ENCODE data around the gene CBLC. TPM values are rescaled to one million over a fixed set of nuclear protein-coding genes. Genes with fewer than 3 reads are reported as not detected.

CBLC gene
- total and polyA plus RNA-seq, 2 of the 4 experiments (the other 2 are of a cell fraction), result not detected

DNA sequence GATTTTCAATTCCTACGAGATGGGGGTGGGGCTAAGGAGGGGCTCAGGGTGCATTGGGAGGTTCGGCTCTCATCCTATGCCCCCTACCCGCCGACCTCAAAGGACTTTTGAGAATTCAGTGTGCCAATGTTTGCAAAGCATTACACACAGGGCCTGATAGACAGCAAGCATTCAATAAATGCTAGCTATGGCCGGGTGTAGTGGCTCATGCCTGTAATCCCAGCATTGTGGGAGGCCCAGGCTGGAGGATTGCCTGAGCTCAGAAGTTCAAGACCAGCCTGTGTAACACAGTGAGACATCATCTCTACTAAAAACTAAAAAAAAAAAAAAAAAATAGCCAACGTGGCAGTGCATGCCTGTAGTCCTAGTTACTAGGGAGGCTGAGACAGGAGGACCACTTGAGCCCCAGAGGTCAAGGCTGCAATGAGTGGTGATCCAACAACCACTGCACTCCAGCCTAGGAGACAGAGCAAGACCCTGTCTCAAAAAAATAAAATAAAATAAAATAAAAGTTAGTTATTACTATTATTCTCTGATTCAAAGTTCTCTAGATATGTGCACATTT is 1.9 kb upstream of the CBLC start:
- peak overlapping the region; percentile 94 for H2AK5ac ChIP-seq (ENCODE audit: low read depth, low read length)
- no peak for ATAC-seq (ENCODE audit: low read depth)
- H4K91ac ChIP-seq (ENCODE audit: insufficient read depth, low read depth, low read length), result peak overlapping the region; percentile 90
- ChIA-PET POLR2A (ENCODE audit: unreplicated experiment) (no interaction called here), CTCF (no interaction called here)
- H3K27ac ChIP-seq (ENCODE audit: insufficient read depth, low read length), result peak overlapping the region; percentile 36
- H3K18ac ChIP-seq (ENCODE audit: low read depth, low read length), result peak overlapping the region; percentile 75; the same call in 1 of the 2 replicates
- H3K4me2 ChIP-seq (ENCODE audit: low read depth, low read length), result no peak overlapping the region
- TF ChIP-seq, protein P1, sequence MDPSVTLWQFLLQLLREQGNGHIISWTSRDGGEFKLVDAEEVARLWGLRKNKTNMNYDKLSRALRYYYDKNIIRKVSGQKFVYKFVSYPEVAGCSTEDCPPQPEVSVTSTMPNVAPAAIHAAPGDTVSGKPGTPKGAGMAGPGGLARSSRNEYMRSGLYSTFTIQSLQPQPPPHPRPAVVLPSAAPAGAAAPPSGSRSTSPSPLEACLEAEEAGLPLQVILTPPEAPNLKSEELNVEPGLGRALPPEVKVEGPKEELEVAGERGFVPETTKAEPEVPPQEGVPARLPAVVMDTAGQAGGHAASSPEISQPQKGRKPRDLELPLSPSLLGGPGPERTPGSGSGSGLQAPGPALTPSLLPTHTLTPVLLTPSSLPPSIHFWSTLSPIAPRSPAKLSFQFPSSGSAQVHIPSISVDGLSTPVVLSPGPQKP (IDR thresholded peaks at IDR 0.05; ENCODE audit: borderline replicate concordance, low read depth, low read length), result no peak
- TF ChIP-seq, protein P2, sequence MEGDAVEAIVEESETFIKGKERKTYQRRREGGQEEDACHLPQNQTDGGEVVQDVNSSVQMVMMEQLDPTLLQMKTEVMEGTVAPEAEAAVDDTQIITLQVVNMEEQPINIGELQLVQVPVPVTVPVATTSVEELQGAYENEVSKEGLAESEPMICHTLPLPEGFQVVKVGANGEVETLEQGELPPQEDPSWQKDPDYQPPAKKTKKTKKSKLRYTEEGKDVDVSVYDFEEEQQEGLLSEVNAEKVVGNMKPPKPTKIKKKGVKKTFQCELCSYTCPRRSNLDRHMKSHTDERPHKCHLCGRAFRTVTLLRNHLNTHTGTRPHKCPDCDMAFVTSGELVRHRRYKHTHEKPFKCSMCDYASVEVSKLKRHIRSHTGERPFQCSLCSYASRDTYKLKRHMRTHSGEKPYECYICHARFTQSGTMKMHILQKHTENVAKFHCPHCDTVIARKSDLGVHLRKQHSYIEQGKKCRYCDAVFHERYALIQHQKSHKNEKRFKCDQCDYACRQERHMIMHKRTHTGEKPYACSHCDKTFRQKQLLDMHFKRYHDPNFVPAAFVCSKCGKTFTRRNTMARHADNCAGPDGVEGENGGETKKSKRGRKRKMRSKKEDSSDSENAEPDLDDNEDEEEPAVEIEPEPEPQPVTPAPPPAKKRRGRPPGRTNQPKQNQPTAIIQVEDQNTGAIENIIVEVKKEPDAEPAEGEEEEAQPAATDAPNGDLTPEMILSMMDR (conservative IDR thresholded peaks at IDR 0.05; ENCODE audit: low read depth, low read length), result no peak
- TF ChIP-seq CEBPB (IDR thresholded peaks at IDR 0.05; ENCODE audit: low read depth, low read length) (no peak), FOS (IDR thresholded peaks at IDR 0.05; ENCODE audit: low read depth, low read length) (no peak), NFE2L2 (IDR thresholded peaks at IDR 0.05; ENCODE audit: low read depth, low read length) (no peak), CHD1 (IDR thresholded peaks at IDR 0.05; ENCODE audit: low read depth, low read length) (no peak), SMC3 (IDR thresholded peaks at IDR 0.05; ENCODE audit: low read depth, low read length) (no peak), BHLHE40 (IDR thresholded peaks at IDR 0.05; ENCODE audit: low read depth, low read length) (no peak), RFX5 (IDR thresholded peaks at IDR 0.05; ENCODE audit: low read depth, low read length) (no peak), RCOR1 (IDR thresholded peaks at IDR 0.05; ENCODE audit: insufficient replicate concordance, low read length) (no peak), RAD21 (IDR thresholded peaks at IDR 0.05; ENCODE audit: low read length) (no peak), POLR2A (IDR thresholded peaks at IDR 0.05; ENCODE audit: low read depth, low read length) (no peak), MAZ (IDR thresholded peaks at IDR 0.05; ENCODE audit: borderline replicate concordance, low read depth, low read length) (no peak), MXI1 (IDR thresholded peaks at IDR 0.05; ENCODE audit: borderline replicate concordance, low read depth, low read length) (no peak), MAFK (IDR thresholded peaks at IDR 0.05; ENCODE audit: low read depth, low read length) (no peak)
- TF ChIP-seq, protein P3, sequence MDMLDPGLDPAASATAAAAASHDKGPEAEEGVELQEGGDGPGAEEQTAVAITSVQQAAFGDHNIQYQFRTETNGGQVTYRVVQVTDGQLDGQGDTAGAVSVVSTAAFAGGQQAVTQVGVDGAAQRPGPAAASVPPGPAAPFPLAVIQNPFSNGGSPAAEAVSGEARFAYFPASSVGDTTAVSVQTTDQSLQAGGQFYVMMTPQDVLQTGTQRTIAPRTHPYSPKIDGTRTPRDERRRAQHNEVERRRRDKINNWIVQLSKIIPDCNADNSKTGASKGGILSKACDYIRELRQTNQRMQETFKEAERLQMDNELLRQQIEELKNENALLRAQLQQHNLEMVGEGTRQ (IDR thresholded peaks at IDR 0.05; ENCODE audit: low read depth, low read length), result no peak
- peak overlapping the region; percentile 66; the same call in 1 of the 2 replicates for H4K5ac ChIP-seq (ENCODE audit: low read depth, low read length)
- WGBS, 2 experiments (ENCODE audit: extremely low coverage in 2 of 2, insufficient read length in 1 of 2), result 96% methylated on average over 3 of the region's 6 CpGs; no CpG with 5 or more reads in 1 of the 2 experiments
- H3K9me3 ChIP-seq (ENCODE audit: control insufficient read depth, insufficient read depth, low read length), result no peaks in the 10 kb centered on the region
- 0 out of 2 replicates have a peak overlapping the region, but pooled peaks have one; percentile 8 for H3K23ac ChIP-seq (ENCODE audit: low read depth, low read length)
- no peaks in the 10 kb centered on the region for H3K36me3 ChIP-seq (ENCODE audit: control insufficient read depth, insufficient read depth, low read length)
- peaks cover 12% of the 10 kb centered on the region for H3K4me1 ChIP-seq (ENCODE audit: control insufficient read depth, insufficient read depth, low read length)
- H3K14ac ChIP-seq (replicated peaks; ENCODE audit: low read depth, low read length), result peak overlapping the region; percentile 90
- H2AK9ac ChIP-seq (replicated peaks; ENCODE audit: low read depth, low read length, poor library complexity), result peak overlapping the region; percentile 50
- intact Hi-C loops (cut with micrococcal nuclease) (no loop called here), in situ Hi-C loops (cut with MboI; ENCODE audit: low sequenced_read_pairs) (loop anchor here (25.0 kb wide), 1 partner anchor 213 kb away; no protein-coding TSS in a partner anchor), dilution Hi-C loops (cut with HindIII; ENCODE audit: low sequenced_read_pairs, unreplicated experiment) (no loop called here)
- peak overlapping the region; percentile 71 for H2BK5ac ChIP-seq (ENCODE audit: low read depth, low read length, poor library complexity, severe bottlenecking)
- H3K56ac ChIP-seq (ENCODE audit: extremely low read depth, insufficient read depth, low read length), result no peak overlapping the region
- peak overlapping the region; percentile 61 for H2AFZ ChIP-seq (replicated peaks; ENCODE audit: low read length, poor library complexity)
- no peaks in the 10 kb centered on the region; a peak in 1 of 4 replicates for H3K79me1 ChIP-seq (ENCODE audit: low read depth in 1 of 2, low read length in 2 of 2)
- no peak for DNase-seq
- H3K4me3 ChIP-seq (ENCODE audit: insufficient read depth, low read depth, low read length), result no peak overlapping the region
- H4K20me1 ChIP-seq (ENCODE audit: insufficient read depth, low read length), result no peaks in the 10 kb centered on the region
- H2BK20ac ChIP-seq (ENCODE audit: low read depth, low read length), result peak overlapping the region; percentile 75
- H2BK120ac ChIP-seq (ENCODE audit: low read depth, low read length), result peak overlapping the region; percentile 86
- peak overlapping the region; percentile 88 for H3K4ac ChIP-seq (ENCODE audit: low read depth, low read length)
- no peak overlapping the region for H3K9ac ChIP-seq (ENCODE audit: low read depth, low read length)
- H3K27me3 ChIP-seq (ENCODE audit: control insufficient read depth, insufficient read depth, low read length), result no peaks in the 10 kb centered on the region
- H2BK15ac ChIP-seq (ENCODE audit: low read depth, low read length), result peak overlapping the region; percentile 95
- peaks cover 15% of the 10 kb centered on the region for H3K9me1 ChIP-seq (ENCODE audit: insufficient read depth, low read length)
- BruUV-seq (replicated peaks), result no TSS peak
- H4K8ac ChIP-seq (ENCODE audit: low read depth in 2 of 2, low read length in 2 of 2), result peak overlapping the region; percentile 81

Data from IMR-90 (cell line).